MM.1S (cell line): ENCODE results near the gene CHST1.

Experiments
- DNase-seq: peaks from one replicate; pipeline ENCODE4 v3.0.0-alpha.2; 2015
- H2AFZ ChIP-seq: fragments of 300-600 bp; sonication (generic); 2 replicates; pipeline ENCODE4 v1.6.0; 2016; ENCODE audit warnings: antibody characterized with exemption, low read length
- H3F3A ChIP-seq: fragments of 300-600 bp; sonication (generic); 2 replicates; pipeline ENCODE4 v1.6.1; 2016; ENCODE audit warnings: mild to moderate bottlenecking, antibody characterized with exemption, low read length, moderate library complexity, mixed read lengths; ENCODE audit not compliant: insufficient read depth
- H3K27ac ChIP-seq: fragments of 300-600 bp; sonication (generic); 2 replicates; pipeline ENCODE4 v1.5.1; 2016; ENCODE audit warnings: mild to moderate bottlenecking, low read length
- H3K27me3 ChIP-seq: fragments of 300-600 bp; sonication (generic); replicated peaks from 2 replicates; pipeline ENCODE4 v1.6.0; 2016; ENCODE audit warnings: low read length; ENCODE audit not compliant: insufficient read depth
- H3K36me3 ChIP-seq: fragments of 300-600 bp; sonication (generic); replicated peaks from 2 replicates; pipeline ENCODE4 v1.6.1; 2016; ENCODE audit warnings: mild to moderate bottlenecking, low read length, mixed read lengths; ENCODE audit not compliant: insufficient read depth
- H3K4me1 ChIP-seq: fragments of 300-600 bp; sonication (generic); 2 replicates; pipeline ENCODE4 v1.6.1; 2016; ENCODE audit warnings: low read length, mixed read lengths
- H3K4me2 ChIP-seq: fragments of 300-600 bp; sonication (generic); 2 replicates; pipeline ENCODE4 v1.6.0; 2016; ENCODE audit warnings: low read depth, low read length
- H3K4me3 ChIP-seq: fragments of 300-600 bp; sonication (generic); 2 replicates; pipeline ENCODE4 v1.5.1; 2016; ENCODE audit warnings: low read length, mixed read lengths
- H3K79me2 ChIP-seq: fragments of 300-600 bp; sonication (generic); 2 replicates; pipeline ENCODE4 v1.6.1; 2016; ENCODE audit warnings: mixed run types, low read length, mixed read lengths
- H3K9ac ChIP-seq: fragments of 300-600 bp; sonication (generic); 2 replicates; pipeline ENCODE4 v1.6.1; 2016; ENCODE audit warnings: low read length, mixed read lengths
- H3K9me2 ChIP-seq: fragments of 300-600 bp; sonication (generic); replicated peaks from 2 replicates; pipeline ENCODE4 v1.6.1; 2016; ENCODE audit warnings: mild to moderate bottlenecking, low read length, mixed read lengths; ENCODE audit not compliant: insufficient read depth
- H3K9me3 ChIP-seq: fragments of 300-600 bp; sonication (generic); replicated peaks from 2 replicates; pipeline ENCODE4 v1.6.1; 2016; ENCODE audit warnings: mild to moderate bottlenecking, low read length, mixed read lengths; ENCODE audit not compliant: insufficient read depth
- H4K20me1 ChIP-seq: fragments of 300-600 bp; sonication (generic); 2 replicates; pipeline ENCODE4 v1.6.1; 2016; ENCODE audit warnings: mild to moderate bottlenecking, low read length, moderate library complexity, mixed read lengths; ENCODE audit not compliant: insufficient read depth
- EZH2 ChIP-seq: fragments of 300-600 bp; sonication (generic); optimal IDR thresholded peaks from 2 replicates; pipeline ENCODE3; 2017; ENCODE audit warnings: low read depth, mild to moderate bottlenecking, antibody characterized with exemption, low read length, mixed read lengths
- EZH2phosphoT487 ChIP-seq: fragments of 300-600 bp; sonication (generic); IDR thresholded peaks from 2 replicates; pipeline ENCODE4 v1.6.1; 2018; ENCODE audit warnings: antibody characterized with exemption, low read length
- TF ChIP-seq, protein P1 (sequence below): fragments of 300-600 bp; sonication (generic); IDR thresholded peaks from 2 replicates; pipeline ENCODE4 v1.5.1; 2016; ENCODE audit warnings: antibody characterized with exemption, low read length, mixed read lengths

The CHST1 gene

DNA sequence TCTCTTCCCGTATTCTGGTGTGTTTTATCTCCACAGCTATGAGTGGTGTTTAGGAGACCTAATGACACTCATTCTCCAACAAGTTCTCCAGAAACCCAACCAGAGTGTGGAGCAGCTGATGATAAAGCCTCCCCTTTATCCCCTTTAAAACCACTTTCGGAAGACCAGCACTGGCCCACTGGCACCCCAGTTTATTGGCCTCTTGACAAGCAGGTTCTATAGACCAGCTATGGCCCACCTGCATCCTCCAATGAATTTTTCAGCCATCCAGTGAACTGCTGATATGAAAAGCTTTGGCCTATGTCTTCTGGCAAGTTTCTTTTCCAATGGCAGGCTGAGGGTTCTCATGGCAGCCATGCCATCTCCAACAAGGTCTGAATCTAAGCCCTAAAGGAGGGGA is 27.4 kb downstream of the CHST1 start:
- H3K9ac ChIP-seq, result no peak overlapping the region
- no peak overlapping the region for H3K4me2 ChIP-seq
- no peaks in the 10 kb centered on the region for H3F3A ChIP-seq
- no peaks in the 10 kb centered on the region for H3K4me1 ChIP-seq
- DNase-seq, result no peak
- H3K9me2 ChIP-seq, result no peaks in the 10 kb centered on the region
- H4K20me1 ChIP-seq, result no peaks in the 10 kb centered on the region
- H2AFZ ChIP-seq, result no peak overlapping the region
- no peaks in the 10 kb centered on the region for H3K79me2 ChIP-seq
- no peak overlapping the region for H3K27ac ChIP-seq
- H3K27me3 ChIP-seq, result no peaks in the 10 kb centered on the region
- H3K9me3 ChIP-seq, result no peaks in the 10 kb centered on the region
- no peak overlapping the region for H3K4me3 ChIP-seq
- H3K36me3 ChIP-seq, result no peaks in the 10 kb centered on the region
- no peak for TF ChIP-seq EZH2
- TF ChIP-seq EZH2phosphoT487, result no peak
- TF ChIP-seq, protein P1, sequence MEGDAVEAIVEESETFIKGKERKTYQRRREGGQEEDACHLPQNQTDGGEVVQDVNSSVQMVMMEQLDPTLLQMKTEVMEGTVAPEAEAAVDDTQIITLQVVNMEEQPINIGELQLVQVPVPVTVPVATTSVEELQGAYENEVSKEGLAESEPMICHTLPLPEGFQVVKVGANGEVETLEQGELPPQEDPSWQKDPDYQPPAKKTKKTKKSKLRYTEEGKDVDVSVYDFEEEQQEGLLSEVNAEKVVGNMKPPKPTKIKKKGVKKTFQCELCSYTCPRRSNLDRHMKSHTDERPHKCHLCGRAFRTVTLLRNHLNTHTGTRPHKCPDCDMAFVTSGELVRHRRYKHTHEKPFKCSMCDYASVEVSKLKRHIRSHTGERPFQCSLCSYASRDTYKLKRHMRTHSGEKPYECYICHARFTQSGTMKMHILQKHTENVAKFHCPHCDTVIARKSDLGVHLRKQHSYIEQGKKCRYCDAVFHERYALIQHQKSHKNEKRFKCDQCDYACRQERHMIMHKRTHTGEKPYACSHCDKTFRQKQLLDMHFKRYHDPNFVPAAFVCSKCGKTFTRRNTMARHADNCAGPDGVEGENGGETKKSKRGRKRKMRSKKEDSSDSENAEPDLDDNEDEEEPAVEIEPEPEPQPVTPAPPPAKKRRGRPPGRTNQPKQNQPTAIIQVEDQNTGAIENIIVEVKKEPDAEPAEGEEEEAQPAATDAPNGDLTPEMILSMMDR, result no peak

DNA sequence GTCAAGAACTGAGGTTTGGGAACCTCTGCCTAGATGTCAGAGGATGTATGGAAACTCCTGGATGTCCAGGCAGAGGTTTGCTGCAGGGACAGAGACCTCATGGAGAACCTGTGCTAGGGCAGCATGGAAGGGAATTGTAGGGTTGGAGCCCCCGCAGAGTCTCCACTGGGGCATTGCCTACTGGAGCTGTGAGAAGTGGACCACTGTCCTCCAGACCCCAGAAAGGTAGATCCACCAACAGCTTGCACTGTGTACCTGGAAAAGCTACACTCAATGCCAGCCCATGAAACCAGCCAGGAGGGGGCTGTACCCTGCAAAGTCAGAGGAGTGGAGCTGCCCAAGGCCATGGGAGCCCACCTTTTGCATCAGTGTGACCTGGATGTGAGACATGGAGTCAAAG is 29.5 kb downstream of the CHST1 start:
- no peaks in the 10 kb centered on the region for H3K9me2 ChIP-seq
- no peak overlapping the region for H3K4me3 ChIP-seq
- H2AFZ ChIP-seq, result no peak overlapping the region
- no peaks in the 10 kb centered on the region for H3K36me3 ChIP-seq
- H3K79me2 ChIP-seq, result no peaks in the 10 kb centered on the region
- H3K4me1 ChIP-seq, result no peaks in the 10 kb centered on the region
- H3K9me3 ChIP-seq, result no peaks in the 10 kb centered on the region
- no peaks in the 10 kb centered on the region for H3K27me3 ChIP-seq
- no peaks in the 10 kb centered on the region for H3F3A ChIP-seq
- H3K27ac ChIP-seq, result no peak overlapping the region
- no peak overlapping the region for H3K9ac ChIP-seq
- TF ChIP-seq EZH2phosphoT487 (no peak), EZH2 (no peak)
- TF ChIP-seq, protein P1, result no peak
- no peak for DNase-seq
- H3K4me2 ChIP-seq, result no peak overlapping the region
- no peaks in the 10 kb centered on the region for H4K20me1 ChIP-seq

DNA sequence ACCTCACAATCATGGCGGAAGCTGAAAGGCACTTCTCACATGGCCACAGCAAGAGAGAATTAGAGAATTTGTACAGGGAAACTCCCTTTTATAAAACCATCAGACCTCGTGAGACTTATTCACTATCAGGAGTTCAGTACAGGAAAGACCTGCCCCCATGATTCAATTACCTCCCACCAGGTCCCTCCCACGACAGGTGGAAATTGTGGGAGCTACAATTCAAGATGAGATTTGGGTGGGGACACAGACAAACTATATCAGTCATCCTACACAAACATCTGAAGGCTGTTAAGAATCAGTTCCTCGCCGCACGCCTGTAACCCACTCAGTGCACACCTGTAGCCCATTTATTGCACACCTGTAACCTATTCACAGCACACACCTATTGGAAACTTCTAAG is 39.8 kb downstream of the CHST1 start:
- H3K4me2 ChIP-seq, result no peak overlapping the region
- DNase-seq, result no peak
- no peaks in the 10 kb centered on the region for H3K79me2 ChIP-seq
- no peaks in the 10 kb centered on the region for H3K9me3 ChIP-seq
- H3K9ac ChIP-seq, result no peak overlapping the region
- no peaks in the 10 kb centered on the region for H3K27me3 ChIP-seq
- no peaks in the 10 kb centered on the region for H4K20me1 ChIP-seq
- H3K4me1 ChIP-seq, result no peaks in the 10 kb centered on the region
- H2AFZ ChIP-seq, result no peak overlapping the region
- TF ChIP-seq EZH2 (no peak), EZH2phosphoT487 (no peak)
- TF ChIP-seq, protein P1, result no peak
- no peak overlapping the region for H3K27ac ChIP-seq
- H3K9me2 ChIP-seq, result no peaks in the 10 kb centered on the region
- H3K36me3 ChIP-seq, result no peaks in the 10 kb centered on the region
- H3F3A ChIP-seq, result no peaks in the 10 kb centered on the region
- H3K4me3 ChIP-seq, result no peak overlapping the region
